ENCODE measurements around the gene FOXN3.

- TF ChIP-seq POLR2A (IDR thresholded peaks at IDR 0.05; ENCODE audit: low read depth, low read length) (no peak), TAF1 (IDR thresholded peaks at IDR 0.05; ENCODE audit: borderline replicate concordance, low read depth, low read length) (no peak)
These were observed 49.5 kb upstream of the FOXN3 start for GRCh38 chr14:89466484-89466883.

Data from GM12892 (cell line).